H9 (cell line): ENCODE results near the gene FADS3. TPM values are rescaled to one million over a fixed set of nuclear protein-coding genes. Genes with fewer than 3 reads are reported as not detected.

ENCODE experiments used
- DNase-seq: peaks from one replicate; pipeline ENCODE4 v3.0.0-alpha.2; 2017
- H2AFZ ChIP-seq: one replicate; pipeline ENCODE4 v1.6.1; 2013; ENCODE audit warnings: mild to moderate bottlenecking, low read length, control low read depth, moderate library complexity
- H2AK5ac ChIP-seq: 2 replicates; pipeline ENCODE4 v1.6.1; 2013; ENCODE audit warnings: low read length, control low read depth, mixed read lengths; ENCODE audit not compliant: insufficient read length
- H2BK120ac ChIP-seq: one replicate; pipeline ENCODE4 v1.6.1; 2013; ENCODE audit warnings: low read depth, mild to moderate bottlenecking, low read length, control low read depth, inconsistent platforms; ENCODE audit not compliant: poor library complexity, severe bottlenecking
- H2BK12ac ChIP-seq: 2 replicates; pipeline ENCODE4 v1.6.1; 2013; ENCODE audit warnings: low read length, control low read depth, mixed read lengths, low read depth; ENCODE audit not compliant: insufficient read length
- H2BK15ac ChIP-seq: 2 replicates; pipeline ENCODE4 v1.6.1; 2013; ENCODE audit warnings: low read depth, low read length, control low read depth
- H2BK20ac ChIP-seq: one replicate; pipeline ENCODE4 v1.6.1; 2013; ENCODE audit warnings: low read depth, mild to moderate bottlenecking, low read length, control low read depth, inconsistent platforms; ENCODE audit not compliant: poor library complexity, severe bottlenecking
- H2BK5ac ChIP-seq: 2 replicates; pipeline ENCODE4 v1.6.1; 2013; ENCODE audit warnings: low read length, control low read depth, mixed read lengths; ENCODE audit not compliant: insufficient read length
- H3K14ac ChIP-seq: 2 replicates; pipeline ENCODE4 v1.6.1; 2013; ENCODE audit warnings: low read length, control low read depth; ENCODE audit not compliant: insufficient read depth
- H3K18ac ChIP-seq: 2 replicates; pipeline ENCODE4 v1.6.1; 2013; ENCODE audit warnings: low read depth, mild to moderate bottlenecking, mixed read lengths, low read length, control low read depth; ENCODE audit not compliant: insufficient read length
- H3K23ac ChIP-seq: 2 replicates; pipeline ENCODE4 v1.6.1; 2013; ENCODE audit warnings: low read length, control low read depth, mixed read lengths, low read depth; ENCODE audit not compliant: insufficient read length
- H3K23me2 ChIP-seq: 2 replicates; pipeline ENCODE4 v1.6.1; 2013; ENCODE audit warnings: low read depth, mild to moderate bottlenecking, mixed read lengths, low read length, control low read depth; ENCODE audit not compliant: insufficient read length, poor library complexity, severe bottlenecking
- H3K27ac ChIP-seq: 2 replicates; pipeline ENCODE4 v1.5.1; 2013; ENCODE audit warnings: low read length, control low read depth, mixed read lengths, low read depth; ENCODE audit not compliant: insufficient read length
- H3K27me3 ChIP-seq: 2 replicates; pipeline ENCODE4 v1.6.1; 2013; ENCODE audit warnings: low read length, control low read depth, inconsistent platforms; ENCODE audit not compliant: insufficient read depth
- H3K4ac ChIP-seq: 2 replicates; pipeline ENCODE4 v1.6.1; 2013; ENCODE audit warnings: low read depth, mild to moderate bottlenecking, control low read depth, inconsistent platforms, low read length, moderate library complexity
- H3K4me1 ChIP-seq: 2 replicates; pipeline ENCODE4 v1.6.1; 2013; ENCODE audit warnings: low read length, control low read depth, inconsistent platforms; ENCODE audit not compliant: insufficient read depth
- H3K4me2 ChIP-seq: 2 replicates; pipeline ENCODE4 v1.6.1; 2013; ENCODE audit warnings: low read length, control low read depth, mixed read lengths; ENCODE audit not compliant: insufficient read length, insufficient read depth
- H3K56ac ChIP-seq: 2 replicates; pipeline ENCODE4 v1.6.1; 2013; ENCODE audit warnings: low read depth, mild to moderate bottlenecking, mixed read lengths, low read length, control low read depth; ENCODE audit not compliant: insufficient read length
- H3K79me1 ChIP-seq: 2 replicates; pipeline ENCODE4 v1.6.1; 2013; ENCODE audit warnings: low read depth, mild to moderate bottlenecking, moderate library complexity, low read length, control low read depth, inconsistent platforms; ENCODE audit not compliant: insufficient read depth, poor library complexity, severe bottlenecking
- H3K79me2 ChIP-seq: 2 replicates; pipeline ENCODE4 v1.6.1; 2013; ENCODE audit warnings: low read length, control low read depth, inconsistent platforms; ENCODE audit not compliant: insufficient read depth
- H3K9ac ChIP-seq: 2 replicates; pipeline ENCODE4 v1.6.1; 2013; ENCODE audit warnings: low read length, control low read depth, mixed read lengths; ENCODE audit not compliant: insufficient read length; ENCODE audit errors: extremely low read depth
- H3K9me3 ChIP-seq: one replicate; pipeline ENCODE4 v1.6.1; 2013; ENCODE audit warnings: low read depth, low read length, inconsistent platforms; ENCODE audit not compliant: control insufficient read depth
- H3T11ph ChIP-seq: one replicate; pipeline ENCODE4 v1.6.1; 2013; ENCODE audit warnings: mild to moderate bottlenecking, low read length, control low read depth, inconsistent platforms
- H4K20me1 ChIP-seq: one replicate; pipeline ENCODE4 v1.6.1; 2013; ENCODE audit not compliant: control insufficient read depth, insufficient read length, insufficient read depth
- H4K5ac ChIP-seq: 2 replicates; pipeline ENCODE4 v1.6.1; 2013; ENCODE audit warnings: low read depth, mild to moderate bottlenecking, mixed read lengths, low read length, control low read depth; ENCODE audit not compliant: insufficient read length
- H4K8ac ChIP-seq: replicated peaks from 2 replicates; pipeline ENCODE4 v1.6.1; 2013; ENCODE audit warnings: low read length, control low read depth, mixed read lengths, low read depth; ENCODE audit not compliant: insufficient read length
- H4K91ac ChIP-seq: 2 replicates; pipeline ENCODE4 v1.6.1; 2013; ENCODE audit warnings: low read depth, mild to moderate bottlenecking, moderate library complexity, mixed read lengths, low read length, control low read depth; ENCODE audit not compliant: insufficient read length
- H3K27ac Mint-ChIP-seq, 3 experiments: 2 replicates in 2 of 3; 3 replicates in 1 of 3; pipeline ENCODE4 v1.8.0; 2020 to 2021; ENCODE audit warnings: mixed read lengths in 3 of 3, mild to moderate bottlenecking in 1 of 3, moderate library complexity in 1 of 3
- H3K27me3 Mint-ChIP-seq: 2 replicates; pipeline ENCODE4 v1.8.0; 2021; ENCODE audit warnings: low read depth, mild to moderate bottlenecking, moderate library complexity, mixed read lengths
- H3K36me3 Mint-ChIP-seq, 3 experiments: 2 replicates in 2 of 3; 3 replicates in 1 of 3; pipeline ENCODE4 v1.8.0; 2020 to 2021; ENCODE audit warnings: low read depth in 3 of 3, mixed read lengths in 3 of 3; ENCODE audit not compliant: insufficient read depth in 1 of 3
- H3K4me1 Mint-ChIP-seq, 2 experiments: 2 replicates each; pipeline ENCODE4 v1.8.0; 2020; ENCODE audit warnings: mixed read lengths in 2 of 2
- H3K4me3 Mint-ChIP-seq, 2 experiments: 2 replicates in 1 of 2; 3 replicates in 1 of 2; pipeline ENCODE4 v1.8.0; 2020 to 2021; ENCODE audit warnings: mild to moderate bottlenecking in 2 of 2, mixed read lengths in 2 of 2, moderate library complexity in 1 of 2
- H3K9me3 Mint-ChIP-seq, 2 experiments: 2 replicates in 1 of 2; 3 replicates in 1 of 2; pipeline ENCODE4 v1.8.0; 2020; ENCODE audit warnings: mild to moderate bottlenecking in 2 of 2, mixed read lengths in 2 of 2, moderate library complexity in 1 of 2
- WGBS: extraction: QIAGEN DNeasy Blood & Tissue Kit; methylation state at CpG from one replicate; pipeline ENCODE4 v1.1.7; 2013; ENCODE audit warnings: missing lambda C conversion rate, low lambda C conversion rate, mixed read lengths; ENCODE audit not compliant: insufficient read length; ENCODE audit errors: extremely low coverage; 5-methylcytosine and 5-hydroxymethylcytosine counted together
- total RNA-seq: library from RNA; stranded (reverse); gene quantifications from 2 replicates; pipeline ENCODE4 v1.2.1, GENCODE V29; 2021
- TF ChIP-seq, protein P1 (sequence below): fragments of 200-600 bp; sonication (generic); conservative IDR thresholded peaks from 3 replicates; pipeline ENCODE4 v1.8.0; 2021; ENCODE audit warnings: antibody characterized with exemption, mild to moderate bottlenecking

FADS3 gene
- total RNA-seq, 1 experiment from 2014 or later = 34.9 TPM

DNA sequence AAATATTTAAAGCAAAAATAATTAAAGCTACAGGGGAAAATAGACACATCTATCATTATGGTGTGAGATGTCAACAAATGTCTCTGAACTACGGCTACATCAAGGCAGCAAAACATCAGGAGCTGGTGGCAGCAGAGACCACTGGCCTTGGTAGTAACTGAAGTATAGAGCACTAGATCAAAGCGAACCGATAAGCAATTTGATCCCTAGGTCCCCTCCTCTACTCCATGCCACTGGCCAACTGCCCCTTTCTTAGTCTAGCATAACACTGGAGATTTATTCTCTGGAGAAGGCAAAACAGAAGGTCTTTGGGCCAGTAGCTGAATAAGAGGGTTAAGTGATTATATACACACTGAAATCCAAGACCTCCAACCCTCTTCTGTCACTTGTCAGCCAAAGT, 39.6 kb upstream of the FADS3 start:
- Histone ChIP-seq H3K14ac (no peak overlapping the region), H2BK15ac (no peak overlapping the region), H2AFZ (no peak overlapping the region), H3K4ac (no peak overlapping the region), H3K27ac (no peak overlapping the region), H2BK120ac (no peak overlapping the region), H3K56ac (no peak overlapping the region), H2AK5ac (no peak overlapping the region), H3K79me2 (no peaks in the 10 kb centered on the region), H3K4me1 (no peaks in the 10 kb centered on the region), H3K9ac (no peak overlapping the region), H3K79me1 (no peaks in the 10 kb centered on the region), H4K8ac (no peak overlapping the region), H2BK20ac (no peak overlapping the region), H3K23me2 (no peaks in the 10 kb centered on the region), H4K91ac (no peak overlapping the region), H3K18ac (no peak overlapping the region), H2BK12ac (no peak overlapping the region), H3K9me3 (no peaks in the 10 kb centered on the region), H3K4me2 (no peak overlapping the region), H3T11ph (no peak overlapping the region), H4K20me1 (no peaks in the 10 kb centered on the region), H4K5ac (no peak overlapping the region), H2BK5ac (no peak overlapping the region), H3K27me3 (no peaks in the 10 kb centered on the region), H3K23ac (no peak overlapping the region)
- TF ChIP-seq, protein P1, sequence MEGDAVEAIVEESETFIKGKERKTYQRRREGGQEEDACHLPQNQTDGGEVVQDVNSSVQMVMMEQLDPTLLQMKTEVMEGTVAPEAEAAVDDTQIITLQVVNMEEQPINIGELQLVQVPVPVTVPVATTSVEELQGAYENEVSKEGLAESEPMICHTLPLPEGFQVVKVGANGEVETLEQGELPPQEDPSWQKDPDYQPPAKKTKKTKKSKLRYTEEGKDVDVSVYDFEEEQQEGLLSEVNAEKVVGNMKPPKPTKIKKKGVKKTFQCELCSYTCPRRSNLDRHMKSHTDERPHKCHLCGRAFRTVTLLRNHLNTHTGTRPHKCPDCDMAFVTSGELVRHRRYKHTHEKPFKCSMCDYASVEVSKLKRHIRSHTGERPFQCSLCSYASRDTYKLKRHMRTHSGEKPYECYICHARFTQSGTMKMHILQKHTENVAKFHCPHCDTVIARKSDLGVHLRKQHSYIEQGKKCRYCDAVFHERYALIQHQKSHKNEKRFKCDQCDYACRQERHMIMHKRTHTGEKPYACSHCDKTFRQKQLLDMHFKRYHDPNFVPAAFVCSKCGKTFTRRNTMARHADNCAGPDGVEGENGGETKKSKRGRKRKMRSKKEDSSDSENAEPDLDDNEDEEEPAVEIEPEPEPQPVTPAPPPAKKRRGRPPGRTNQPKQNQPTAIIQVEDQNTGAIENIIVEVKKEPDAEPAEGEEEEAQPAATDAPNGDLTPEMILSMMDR = no peak
- no peak overlapping the region for H3K27ac Mint-ChIP-seq
- WGBS = no CpG with 5 or more reads among the region's 3 CpGs
- DNase-seq = no peak
- H3K27me3 Mint-ChIP-seq = peaks cover 13% of the 10 kb centered on the region
- H3K36me3 Mint-ChIP-seq = peaks cover 0 to 5% (median 2%) of the 10 kb centered on the region in 3 experiments; a peak in 3 of 7 replicates
- H3K4me3 Mint-ChIP-seq = no peak overlapping the region
- peaks cover 7 to 13% of the 10 kb centered on the region in 2 experiments for H3K4me1 Mint-ChIP-seq
- peaks cover 8% of the 10 kb centered on the region in 2 experiments for H3K9me3 Mint-ChIP-seq
